Measurements from ENCODE around the gene DUSP22. TPM values are rescaled to one million over a fixed set of nuclear protein-coding genes. Genes with fewer than 3 reads are reported as not detected.
"Not testable (repeated sequence)": the region's sequence is repeated elsewhere in the genome, so short reads cannot be mapped to it uniquely, and the experiment has no call there.

The DUSP22 gene
- total and polyA plus RNA-seq, 4 donors = 28.2 to 42.3 (median 29.7) TPM

DNA sequence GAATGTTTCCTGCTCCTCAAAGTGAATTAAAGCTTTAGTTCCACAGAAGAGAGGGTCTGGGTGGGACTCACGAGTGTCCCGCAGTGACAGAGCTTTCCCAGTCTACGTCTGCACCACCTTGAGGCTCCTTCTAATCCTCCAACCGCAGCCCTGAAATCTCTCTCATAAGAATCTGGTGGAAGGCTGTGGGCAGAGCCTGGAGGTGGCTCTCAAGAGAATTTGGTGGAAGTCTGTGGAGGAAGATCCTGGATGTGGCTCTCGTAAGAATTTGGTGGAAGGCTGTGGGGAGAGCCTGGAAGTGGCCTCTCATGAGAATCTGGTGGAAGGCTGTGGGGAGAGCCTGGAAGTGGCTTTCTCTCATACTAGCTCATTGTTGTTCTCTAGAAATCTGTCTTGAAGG is 13.8 kb upstream of the DUSP22 start:
- WGBS (ENCODE audit: insufficient coverage) = 88% methylated on average over 4 of the region's 5 CpGs
- H3K27ac ChIP-seq (ENCODE audit: low read depth, low read length) = no peak overlapping the region
- no peaks in the 10 kb centered on the region for H3K27me3 ChIP-seq (ENCODE audit: control insufficient read depth, insufficient read depth, low read length)
- no peak overlapping the region for H3K4me3 ChIP-seq (ENCODE audit: low read depth, low read length)
- DNase-seq (ENCODE audit: low read depth in 4 of 6, low spot score in 6 of 6) = no peak
- H3K9me3 ChIP-seq (ENCODE audit: control insufficient read depth, insufficient read depth, low read length) = peaks cover 6% of the 10 kb centered on the region
- no peaks in the 10 kb centered on the region for H3K4me1 ChIP-seq (ENCODE audit: control insufficient read depth, insufficient read depth, low read length)
- no peaks in the 10 kb centered on the region for H3K36me3 ChIP-seq (ENCODE audit: control insufficient read depth, insufficient read depth, low read length)

DNA sequence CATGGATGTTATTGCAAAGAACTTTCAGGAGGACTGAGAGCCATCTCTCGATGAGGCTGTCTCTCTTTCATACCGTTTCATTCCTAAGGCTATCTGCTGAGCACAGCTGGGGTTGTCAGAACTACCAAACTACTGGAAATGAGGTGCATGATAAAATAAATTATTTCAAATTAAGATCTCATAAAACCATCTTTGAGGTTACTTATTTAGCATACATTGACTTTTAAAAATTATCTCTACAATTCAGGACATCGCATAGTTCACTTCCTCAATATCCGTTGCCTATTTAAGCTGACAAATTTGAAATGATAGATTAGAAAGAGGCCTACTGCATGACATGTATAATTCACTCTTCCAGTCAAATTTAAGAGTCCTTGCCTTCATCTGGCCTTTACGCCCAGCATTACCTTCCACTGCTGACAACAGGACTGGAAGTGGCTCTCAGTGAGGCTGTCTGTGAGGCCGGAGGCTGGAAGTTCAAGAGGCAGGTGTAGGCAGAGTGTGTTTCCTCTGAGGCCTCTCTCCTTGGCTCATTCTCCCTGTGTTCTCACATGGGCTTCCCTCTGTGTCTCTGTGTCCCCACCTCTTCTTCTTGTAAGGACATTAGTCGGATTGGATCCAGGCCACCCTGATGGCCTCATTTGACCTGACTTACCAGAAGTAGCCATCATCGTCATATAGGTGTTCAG is 12.8 kb upstream of the DUSP22 start:
- no peaks in the 10 kb centered on the region for H3K27me3 ChIP-seq (ENCODE audit: control insufficient read depth, insufficient read depth, low read length)
- WGBS (ENCODE audit: insufficient coverage) = 80% methylated on average over 3 of the region's 8 CpGs
- no peak for DNase-seq (ENCODE audit: low read depth in 4 of 6, low spot score in 6 of 6)
- H3K9me3 ChIP-seq (ENCODE audit: control insufficient read depth, insufficient read depth, low read length) = peaks cover 6% of the 10 kb centered on the region
- no peak overlapping the region for H3K4me3 ChIP-seq (ENCODE audit: low read depth, low read length)
- no peak overlapping the region for H3K27ac ChIP-seq (ENCODE audit: low read depth, low read length)
- H3K36me3 ChIP-seq (ENCODE audit: control insufficient read depth, insufficient read depth, low read length) = no peaks in the 10 kb centered on the region
- H3K4me1 ChIP-seq (ENCODE audit: control insufficient read depth, insufficient read depth, low read length) = no peaks in the 10 kb centered on the region

GRCh38 chr6:280775-281468 is 11.4 kb upstream of the DUSP22 start:
- DNase-seq (ENCODE audit: low read depth in 4 of 6, low spot score in 6 of 6) = no peak
- H3K4me1 ChIP-seq (ENCODE audit: control insufficient read depth, insufficient read depth, low read length) = no peaks in the 10 kb centered on the region
- no peaks in the 10 kb centered on the region for H3K27me3 ChIP-seq (ENCODE audit: control insufficient read depth, insufficient read depth, low read length)
- 87% methylated on average over 9 of the region's 10 CpGs for WGBS (ENCODE audit: insufficient coverage)
- H3K36me3 ChIP-seq (ENCODE audit: control insufficient read depth, insufficient read depth, low read length) = no peaks in the 10 kb centered on the region
- peaks cover 6% of the 10 kb centered on the region for H3K9me3 ChIP-seq (ENCODE audit: control insufficient read depth, insufficient read depth, low read length)
- H3K4me3 ChIP-seq (ENCODE audit: low read depth, low read length) = no peak overlapping the region
- no peak overlapping the region for H3K27ac ChIP-seq (ENCODE audit: low read depth, low read length)

DNA sequence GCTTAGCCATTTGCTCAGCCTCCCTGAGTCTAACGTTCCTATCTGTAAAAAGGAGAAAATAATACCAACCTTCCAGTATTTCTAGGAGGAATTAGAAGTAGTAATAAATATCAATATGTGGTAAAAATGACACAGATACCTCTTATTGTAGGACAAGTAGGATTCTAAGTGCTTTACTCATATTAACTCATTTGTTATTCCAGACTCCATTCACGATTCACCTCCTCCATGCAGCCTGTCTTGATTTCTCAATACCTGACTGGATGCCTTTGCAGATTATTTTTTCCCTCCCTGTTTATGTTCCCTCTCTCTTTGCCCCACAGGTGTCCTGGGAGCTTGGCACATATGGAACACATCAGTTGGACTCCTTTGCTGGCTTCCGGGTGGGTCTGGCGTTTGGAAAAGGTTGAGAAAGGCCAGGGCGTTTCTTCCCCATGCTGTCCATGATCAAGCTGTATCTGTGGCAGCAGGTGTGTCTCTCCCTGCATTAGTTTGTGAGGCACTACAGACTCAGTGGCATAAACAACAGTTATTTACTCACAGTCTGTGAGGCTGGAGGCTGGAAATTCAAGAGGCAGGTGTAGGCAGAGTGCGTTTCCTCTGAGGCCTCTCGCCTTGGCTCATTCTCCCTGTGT is 10.7 kb upstream of the DUSP22 start:
- no peaks in the 10 kb centered on the region for H3K4me1 ChIP-seq (ENCODE audit: control insufficient read depth, insufficient read depth, low read length)
- peaks cover 6% of the 10 kb centered on the region for H3K9me3 ChIP-seq (ENCODE audit: control insufficient read depth, insufficient read depth, low read length)
- no peaks in the 10 kb centered on the region for H3K36me3 ChIP-seq (ENCODE audit: control insufficient read depth, insufficient read depth, low read length)
- DNase-seq (ENCODE audit: low read depth in 4 of 6, low spot score in 6 of 6) = no peak
- no peak overlapping the region for H3K27ac ChIP-seq (ENCODE audit: low read depth, low read length)
- WGBS (ENCODE audit: insufficient coverage) = 87% methylated on average over 6 of the region's 7 CpGs
- no peak overlapping the region for H3K4me3 ChIP-seq (ENCODE audit: low read depth, low read length)
- no peaks in the 10 kb centered on the region for H3K27me3 ChIP-seq (ENCODE audit: control insufficient read depth, insufficient read depth, low read length)

GRCh38 chr6:282177-282866 is 10.0 kb upstream of the DUSP22 start:
- Histone ChIP-seq H3K36me3 (ENCODE audit: control insufficient read depth, insufficient read depth, low read length) (no peaks in the 10 kb centered on the region), H3K27me3 (ENCODE audit: control insufficient read depth, insufficient read depth, low read length) (no peaks in the 10 kb centered on the region), H3K9me3 (ENCODE audit: control insufficient read depth, insufficient read depth, low read length) (peaks cover 6% of the 10 kb centered on the region), H3K4me1 (ENCODE audit: control insufficient read depth, insufficient read depth, low read length) (no peaks in the 10 kb centered on the region), H3K4me3 (ENCODE audit: low read depth, low read length) (no peak overlapping the region), H3K27ac (ENCODE audit: low read depth, low read length) (no peak overlapping the region)
- 87% methylated on average over 19 of the region's 19 CpGs for WGBS (ENCODE audit: insufficient coverage)
- no peak for DNase-seq (ENCODE audit: low read depth in 4 of 6, low spot score in 6 of 6)

DNA sequence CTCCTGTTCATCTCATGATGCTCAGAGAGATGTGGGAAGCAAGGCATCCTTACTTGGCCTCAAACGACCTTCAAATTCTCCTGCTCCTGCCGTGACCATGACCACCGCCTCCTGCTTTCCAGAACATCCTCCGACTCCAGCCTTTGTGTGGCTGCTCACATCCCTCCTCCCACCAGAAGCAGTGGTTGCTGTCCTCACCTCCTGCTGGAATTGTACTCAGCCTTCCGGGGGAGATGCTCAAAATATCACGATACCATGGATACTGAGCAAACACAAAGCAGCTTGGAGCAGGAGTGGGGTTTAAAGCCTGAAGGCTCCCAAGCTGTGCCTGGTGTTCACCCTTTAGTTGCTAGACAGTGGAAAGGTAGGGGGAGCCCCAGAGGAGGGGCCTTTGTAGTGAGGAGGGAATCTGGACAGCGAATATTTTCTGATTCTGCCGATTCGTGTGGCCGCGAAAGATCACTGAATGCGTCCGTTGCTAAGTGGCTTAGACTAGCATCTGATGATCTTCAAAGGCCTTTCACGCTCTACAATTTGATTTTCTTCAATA is 9.3 kb upstream of the DUSP22 start:
- Histone ChIP-seq H3K4me1 (ENCODE audit: control insufficient read depth, insufficient read depth, low read length) (no peaks in the 10 kb centered on the region), H3K36me3 (ENCODE audit: control insufficient read depth, insufficient read depth, low read length) (no peaks in the 10 kb centered on the region), H3K27me3 (ENCODE audit: control insufficient read depth, insufficient read depth, low read length) (no peaks in the 10 kb centered on the region), H3K4me3 (ENCODE audit: low read depth, low read length) (no peak overlapping the region), H3K9me3 (ENCODE audit: control insufficient read depth, insufficient read depth, low read length) (peaks cover 6% of the 10 kb centered on the region), H3K27ac (ENCODE audit: low read depth, low read length) (no peak overlapping the region)
- no peak for DNase-seq (ENCODE audit: low read depth in 4 of 6, low spot score in 6 of 6)
- WGBS (ENCODE audit: insufficient coverage) = 83% methylated on average over 14 of the region's 14 CpGs

- Histone ChIP-seq H3K9me3 (ENCODE audit: control insufficient read depth, insufficient read depth, low read length) (peaks cover 6% of the 10 kb centered on the region), H3K4me3 (ENCODE audit: low read depth, low read length) (no peak overlapping the region), H3K27ac (ENCODE audit: low read depth, low read length) (no peak overlapping the region), H3K27me3 (ENCODE audit: control insufficient read depth, insufficient read depth, low read length) (no peaks in the 10 kb centered on the region), H3K4me1 (ENCODE audit: control insufficient read depth, insufficient read depth, low read length) (no peaks in the 10 kb centered on the region), H3K36me3 (ENCODE audit: control insufficient read depth, insufficient read depth, low read length) (no peaks in the 10 kb centered on the region)
- WGBS (ENCODE audit: insufficient coverage) = 77% methylated on average over 4 of the region's 4 CpGs
- DNase-seq (ENCODE audit: low read depth in 4 of 6, low spot score in 6 of 6) = no peak
Observed at GRCh38 chr6:284486-284885, 7.8 kb upstream of the DUSP22 start.

DNA sequence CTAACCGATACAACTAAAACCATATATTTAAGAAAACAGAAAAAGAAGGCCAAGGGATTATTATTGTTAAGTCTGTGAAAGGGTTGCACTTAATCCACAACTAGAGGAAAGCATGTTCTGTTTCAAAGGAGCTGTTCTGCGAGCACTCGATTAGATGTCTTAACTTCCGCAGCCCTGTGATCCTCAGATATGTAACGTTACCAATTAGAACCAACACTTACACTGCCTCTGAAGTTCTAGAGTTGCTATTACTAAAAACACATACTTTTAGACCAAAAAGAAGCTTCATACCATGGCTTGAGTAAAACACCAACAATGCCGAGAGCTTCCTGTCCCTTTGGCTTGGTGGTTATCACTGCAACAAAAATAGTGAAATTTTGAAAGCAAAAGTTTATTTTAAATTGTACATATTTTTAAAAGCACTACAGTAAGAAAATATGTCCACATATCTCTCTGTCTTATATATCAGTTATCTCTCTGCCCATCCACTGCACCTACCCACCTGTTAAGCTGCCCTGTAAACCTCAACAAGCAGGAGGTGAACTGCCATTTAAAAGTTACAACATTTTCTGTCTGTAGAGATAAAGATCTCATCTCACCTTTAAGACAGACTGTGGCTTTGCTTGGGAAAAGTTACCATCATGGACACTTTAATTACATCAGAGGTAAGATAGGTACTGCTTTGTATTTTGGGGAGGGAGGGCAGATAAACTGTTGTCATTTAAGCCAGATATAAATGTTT is 7.1 kb upstream of the DUSP22 start:
- 94% methylated on average over 4 of the region's 6 CpGs for WGBS (ENCODE audit: insufficient coverage)
- H3K4me3 ChIP-seq (ENCODE audit: low read depth, low read length) = no peak overlapping the region
- H3K9me3 ChIP-seq (ENCODE audit: control insufficient read depth, insufficient read depth, low read length) = peaks cover 6% of the 10 kb centered on the region
- DNase-seq (ENCODE audit: low read depth in 4 of 6, low spot score in 6 of 6) = no peak
- no peaks in the 10 kb centered on the region for H3K27me3 ChIP-seq (ENCODE audit: control insufficient read depth, insufficient read depth, low read length)
- no peaks in the 10 kb centered on the region for H3K4me1 ChIP-seq (ENCODE audit: control insufficient read depth, insufficient read depth, low read length)
- no peaks in the 10 kb centered on the region for H3K36me3 ChIP-seq (ENCODE audit: control insufficient read depth, insufficient read depth, low read length)
- H3K27ac ChIP-seq (ENCODE audit: low read depth, low read length) = no peak overlapping the region

GRCh38 chr6:285902-286301 is 6.4 kb upstream of the DUSP22 start:
- not testable (repeated sequence) for H3K36me3 ChIP-seq (ENCODE audit: control insufficient read depth, insufficient read depth, low read length); H3K4me3 ChIP-seq (ENCODE audit: low read depth, low read length); H3K9me3 ChIP-seq (ENCODE audit: control insufficient read depth, insufficient read depth, low read length); H3K27ac ChIP-seq (ENCODE audit: low read depth, low read length); H3K27me3 ChIP-seq (ENCODE audit: control insufficient read depth, insufficient read depth, low read length); H3K4me1 ChIP-seq (ENCODE audit: control insufficient read depth, insufficient read depth, low read length); DNase-seq (ENCODE audit: low read depth in 4 of 6, low spot score in 6 of 6)
- 63% methylated on average over 5 of the region's 5 CpGs for WGBS (ENCODE audit: insufficient coverage)
